NCI-H2107 (cell line): ENCODE measurements around the gene ECI2.
A peak's percentile ranks its signal among the peaks of the same experiment; 100 is the strongest.

Source experiments
- DNase-seq: peaks from one replicate; lab custom pipeline; 2025; lab: John Stamatoyannopoulos, UW

Gene ECI2

GRCh38 chr6:4134841-4135664 lies at the start of gene ECI2:
TSS of gene ECI2 (minus strand) at chr6:4135575. CDS start at chr6:4135560, 15 bp downstream.
- DNase-seq = no peak

- DNase-seq = no peak
Observed at GRCh38 chr6:4180652-4181255, 45.4 kb upstream of the ECI2 start.

GRCh38 chr6:4179960-4180651 lies 44.7 kb upstream of the ECI2 start:
- no peak for DNase-seq

- no peak for DNase-seq
Observed at GRCh38 chr6:4178737-4179333, 43.5 kb upstream of the ECI2 start.

GRCh38 chr6:4176907-4177306 lies 41.5 kb upstream of the ECI2 start:
- DNase-seq = no peak

- DNase-seq = no peak
Observed at GRCh38 chr6:4174042-4174441, 38.7 kb upstream of the ECI2 start.

- no peak for DNase-seq
Observed at GRCh38 chr6:4172368-4172767, 37.0 kb upstream of the ECI2 start.

GRCh38 chr6:4170297-4170696 lies 34.9 kb upstream of the ECI2 start:
- DNase-seq = no peak

GRCh38 chr6:4169028-4169789 lies 33.8 kb upstream of the ECI2 start:
- no peak for DNase-seq

GRCh38 chr6:4167833-4168232 lies 32.5 kb upstream of the ECI2 start:
- no peak for DNase-seq

GRCh38 chr6:4167123-4167522 lies 31.7 kb upstream of the ECI2 start:
- no peak for DNase-seq

- no peak for DNase-seq
Observed at GRCh38 chr6:4164456-4164855, 29.1 kb upstream of the ECI2 start.

GRCh38 chr6:4164117-4164442 lies 28.7 kb upstream of the ECI2 start:
- DNase-seq = no peak

- DNase-seq = no peak
Observed at GRCh38 chr6:4163408-4164116, 28.2 kb upstream of the ECI2 start.

GRCh38 chr6:4162370-4162769 lies 27.0 kb upstream of the ECI2 start:
- DNase-seq = no peak

- DNase-seq = no peak
Observed at GRCh38 chr6:4159491-4159890, 24.1 kb upstream of the ECI2 start.

- DNase-seq = no peak
Observed at GRCh38 chr6:4157506-4157905, 22.1 kb upstream of the ECI2 start.

- DNase-seq = peak; percentile 53
Observed at GRCh38 chr6:4155848-4156466, 20.6 kb upstream of the ECI2 start.

GRCh38 chr6:4153514-4153985 lies 18.2 kb upstream of the ECI2 start:
- no peak for DNase-seq

- no peak for DNase-seq
Observed at GRCh38 chr6:4145083-4145482, 9.7 kb upstream of the ECI2 start.

GRCh38 chr6:4139272-4139671 lies 3.9 kb upstream of the ECI2 start:
- DNase-seq = no peak
